Measurements from ENCODE around the gene ZNF35.
A peak's percentile ranks its signal among the peaks of the same experiment; 100 is the strongest.
"Not testable (repeated sequence)": the region's sequence is repeated elsewhere in the genome, so short reads cannot be mapped to it uniquely, and the experiment has no call there.

The ZNF35 gene

GRCh38 chr3:44648564-44649229 is at the start of gene ZNF35:
ZNF35 (plus strand) TSS chr3:44648732; CDS start chr3:44651068, 2,336 bp downstream.
- peak; percentile 91 for DNase-seq (ENCODE audit: low read depth, low spot score)

- no peak for DNase-seq (ENCODE audit: low read depth, low spot score)
Measured at GRCh38 chr3:44601749-44602148, 46.8 kb upstream of the ZNF35 start.

GRCh38 chr3:44612678-44613077 is 35.9 kb upstream of the ZNF35 start:
- no peak for DNase-seq (ENCODE audit: low read depth, low spot score)

GRCh38 chr3:44624749-44625480 is 23.6 kb upstream of the ZNF35 start, which contains the start of gene ZNF197:
ZNF197 (plus strand) TSS chr3:44625036; CDS start chr3:44629155, 4,119 bp downstream.
- peak; percentile 94 for DNase-seq (ENCODE audit: low read depth, low spot score)

GRCh38 chr3:44628716-44629115 is 19.8 kb upstream of the ZNF35 start:
- no peak for DNase-seq (ENCODE audit: low read depth, low spot score)

DNA sequence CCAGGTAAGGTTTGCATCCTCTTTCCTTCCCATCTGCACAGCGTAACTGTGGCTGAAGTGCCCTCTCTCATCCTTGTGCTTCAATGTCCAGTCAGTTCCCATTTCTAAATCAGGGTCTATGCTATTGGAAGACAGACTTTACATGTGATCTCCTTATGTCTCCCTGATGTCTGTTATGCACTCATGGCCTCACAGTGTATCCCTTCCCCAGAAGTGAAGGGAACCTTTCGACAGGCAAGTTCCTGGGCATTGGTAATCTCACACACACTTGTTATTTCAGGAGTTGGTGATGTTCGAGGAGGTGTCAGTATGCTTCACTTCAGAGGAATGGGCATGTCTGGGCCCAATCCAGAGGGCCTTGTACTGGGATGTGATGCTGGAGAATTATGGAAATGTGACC is 16.3 kb upstream of the ZNF35 start:
- no peak for DNase-seq (ENCODE audit: low read depth, low spot score)

GRCh38 chr3:44642337-44642736 is 6.2 kb upstream of the ZNF35 start:
- DNase-seq (ENCODE audit: low read depth, low spot score) = no peak

DNA sequence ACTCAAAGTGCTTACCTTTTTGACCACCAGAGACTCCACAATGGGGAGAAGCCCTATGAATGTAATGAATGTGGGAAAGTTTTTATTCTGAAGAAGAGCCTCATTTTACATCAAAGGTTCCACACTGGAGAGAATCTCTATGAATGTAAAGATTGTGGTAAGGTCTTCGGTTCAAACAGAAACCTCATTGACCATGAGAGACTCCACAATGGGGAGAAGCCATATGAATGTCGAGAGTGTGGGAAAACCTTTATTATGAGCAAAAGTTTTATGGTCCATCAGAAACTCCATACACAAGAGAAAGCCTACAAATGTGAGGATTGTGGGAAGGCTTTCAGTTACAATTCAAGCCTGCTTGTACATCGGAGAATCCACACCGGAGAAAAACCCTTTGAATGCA is 5.5 kb upstream of the ZNF35 start:
- no peak for DNase-seq (ENCODE audit: low read depth, low spot score)

DNA sequence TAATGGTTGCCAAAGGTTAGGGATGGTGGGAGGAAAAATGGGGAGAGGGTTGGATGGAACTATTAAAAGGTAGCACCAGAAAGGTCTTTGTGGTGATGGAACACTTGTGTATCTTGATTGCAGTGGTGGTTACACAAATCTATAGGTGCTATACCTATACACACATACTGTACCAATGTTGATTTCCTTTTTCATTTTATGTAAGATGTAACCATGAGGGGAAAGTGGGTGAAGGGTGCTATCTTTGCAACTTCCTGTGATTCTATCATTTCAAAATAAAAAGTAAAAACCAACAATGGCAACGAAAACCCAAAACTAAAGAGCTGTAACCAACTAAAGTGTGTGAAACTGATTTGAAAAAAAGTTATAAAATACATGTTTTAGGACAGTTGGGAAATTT is 761 bp upstream of the ZNF35 start:
- DNase-seq (ENCODE audit: low read depth, low spot score) = no peak

- no peak for DNase-seq (ENCODE audit: low read depth, low spot score)
Measured at GRCh38 chr3:44649709-44650108, 1.2 kb downstream of the ZNF35 start.

DNA sequence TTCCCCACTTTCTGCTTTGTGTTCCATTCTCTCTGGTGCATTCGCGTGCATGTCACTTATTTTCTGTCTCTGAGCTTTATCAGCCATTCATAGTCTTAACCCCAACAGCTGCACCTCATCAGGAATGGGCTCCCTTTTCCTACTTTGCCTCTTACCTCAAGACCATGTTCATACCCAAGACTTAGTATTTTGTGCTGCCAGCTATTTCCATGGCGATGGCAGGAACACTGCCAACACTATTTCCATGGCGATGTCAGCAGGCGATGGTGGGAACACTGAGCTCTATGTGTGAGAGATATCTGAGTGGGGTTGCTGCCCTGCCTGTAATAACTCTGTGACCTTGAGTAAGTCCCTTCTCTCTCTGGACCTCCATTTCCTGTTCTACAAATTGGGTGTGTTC is 5.5 kb downstream of the ZNF35 start:
- DNase-seq (ENCODE audit: low read depth, low spot score) = peak; percentile 12

GRCh38 chr3:44659015-44659414 is 10.5 kb downstream of the ZNF35 start:
- no peak for DNase-seq (ENCODE audit: low read depth, low spot score)

GRCh38 chr3:44659434-44659833 is 10.9 kb downstream of the ZNF35 start:
- no peak for DNase-seq (ENCODE audit: low read depth, low spot score)

GRCh38 chr3:44661189-44661588 is 12.7 kb downstream of the ZNF35 start:
- no peak for DNase-seq (ENCODE audit: low read depth, low spot score)

- no peak for DNase-seq (ENCODE audit: low read depth, low spot score)
Measured at GRCh38 chr3:44665173-44665572, 16.6 kb downstream of the ZNF35 start.

- DNase-seq (ENCODE audit: low read depth, low spot score) = no peak
Measured at GRCh38 chr3:44666346-44666745, 17.8 kb downstream of the ZNF35 start.

DNA sequence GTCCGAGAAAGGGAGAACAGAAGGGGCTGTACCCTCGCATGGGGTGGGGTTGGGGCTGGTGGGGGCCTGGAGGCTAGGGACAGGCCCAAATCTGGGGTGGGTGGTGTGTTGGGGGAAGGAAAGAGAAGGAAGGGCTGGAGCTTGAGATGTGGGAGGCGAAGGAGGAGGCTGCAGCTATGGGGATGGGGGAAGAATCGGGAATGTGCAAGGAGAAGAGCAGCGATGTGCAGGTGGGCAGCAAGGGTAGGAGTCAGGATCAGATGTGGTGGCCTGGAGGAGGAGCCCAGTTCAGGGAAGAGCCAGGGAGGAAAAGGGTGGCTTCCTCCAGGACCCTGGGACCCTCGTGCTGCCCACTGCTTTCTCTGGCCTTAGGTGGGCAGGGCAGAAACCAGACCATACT is 21.2 kb downstream of the ZNF35 start:
- no peak for DNase-seq (ENCODE audit: low read depth, low spot score)

DNA sequence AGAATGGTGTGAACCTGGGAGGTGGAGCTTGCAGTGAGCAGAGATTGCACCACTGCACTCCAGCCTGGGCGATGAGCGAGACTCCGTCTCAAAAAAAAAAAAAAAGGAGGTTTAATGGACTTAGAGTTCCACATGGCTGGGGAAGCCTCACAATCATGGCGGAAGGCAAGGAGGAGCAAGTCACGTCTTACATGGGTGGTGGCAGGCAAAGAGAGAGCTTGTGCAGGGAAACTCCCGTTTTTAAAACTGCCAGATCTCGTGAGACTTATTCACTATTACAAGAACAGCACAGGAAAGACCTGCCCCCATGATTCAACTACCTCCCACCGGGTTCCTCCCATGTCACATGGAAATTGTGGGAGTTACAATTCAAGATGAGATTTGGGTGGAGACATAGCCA is 24.9 kb downstream of the ZNF35 start:
- not testable (repeated sequence) for DNase-seq (ENCODE audit: low read depth, low spot score)

DNA sequence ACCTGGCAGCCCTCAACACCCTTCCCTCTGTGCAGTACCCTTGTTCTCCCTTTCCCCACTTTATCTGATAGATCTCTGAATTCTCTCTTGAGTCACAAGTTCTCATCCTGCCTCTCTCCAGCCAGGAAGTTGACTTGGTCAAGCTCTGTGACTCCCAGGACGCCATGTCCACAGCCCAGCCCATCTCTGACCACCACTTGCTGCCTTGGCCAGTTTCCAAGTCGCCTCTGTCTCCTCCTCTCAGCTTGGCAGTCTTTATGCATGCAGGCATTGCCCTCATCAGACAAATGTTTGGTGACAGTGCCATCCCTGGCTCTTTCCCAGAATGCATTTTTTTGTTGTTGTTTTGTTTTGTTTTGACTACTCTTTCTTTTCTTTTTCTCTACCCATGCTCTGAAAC is 25.7 kb downstream of the ZNF35 start:
- DNase-seq (ENCODE audit: low read depth, low spot score) = no peak

DNA sequence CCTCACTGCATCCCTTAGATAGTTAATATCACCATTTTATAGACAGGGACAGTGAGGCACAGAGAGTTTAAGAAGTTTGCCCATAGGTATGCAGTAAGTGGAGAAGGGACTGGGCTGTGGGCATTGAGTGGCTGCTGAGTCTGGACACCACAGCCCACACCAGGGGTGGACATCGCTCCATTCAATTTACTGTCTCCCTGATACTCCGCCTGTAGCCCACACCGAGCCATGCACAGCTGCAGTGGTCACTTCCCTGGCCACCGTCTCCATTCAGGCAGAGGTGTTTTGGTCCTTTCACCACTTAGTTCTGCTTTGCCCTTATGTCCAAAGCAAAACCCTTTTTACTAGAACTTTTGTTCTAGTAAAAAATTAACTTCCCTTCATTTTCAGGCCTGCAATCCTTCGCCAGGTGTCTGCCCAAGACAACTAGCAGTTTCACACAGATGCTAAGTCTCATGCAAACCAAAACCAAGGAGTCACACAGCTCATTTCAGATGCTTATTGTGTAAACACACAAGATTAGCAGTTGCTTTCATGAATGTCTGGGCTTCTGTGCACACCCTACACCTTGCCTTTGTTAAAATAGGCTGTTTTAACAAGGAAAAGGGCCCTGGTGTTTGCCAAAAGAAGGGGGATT is 30.1 kb downstream of the ZNF35 start:
- no peak for DNase-seq (ENCODE audit: low read depth, low spot score)

- DNase-seq (ENCODE audit: low read depth, low spot score) = no peak
Measured at GRCh38 chr3:44680921-44681455, 32.5 kb downstream of the ZNF35 start.

- DNase-seq (ENCODE audit: low read depth, low spot score) = peak; percentile 55
Measured at GRCh38 chr3:44682182-44682896, 33.8 kb downstream of the ZNF35 start.

Measured in astrocyte of the hippocampus (primary cell).